CD4-positive, alpha-beta memory T cell (primary cell): Measurements from ENCODE around the gene BOC. TPM values are rescaled to one million over a fixed set of nuclear protein-coding genes. Genes with fewer than 3 reads are reported as not detected.

Experiments
- CTCF ChIA-PET: fragments of 350-600 bp; sonication (Branson Sonifier 250); formaldehyde crosslinking; loops from one replicate; lab custom pipeline; 2021; ENCODE audit warnings: inconsistent platforms; ENCODE audit not compliant: partially characterized antibody; lab: Charles Lee
- POLR2A ChIA-PET: fragments of 350-600 bp; sonication (Branson Sonifier 250); formaldehyde crosslinking; loops from one replicate; lab custom pipeline; 2021; ENCODE audit not compliant: partially characterized antibody; lab: Charles Lee
- DNase-seq, 5 donors: peaks; one replicate each; pipeline versions ENCODE4 v3.0.0 to v3.0.0-alpha.2; 2020 to 2022; ENCODE audit warnings: mixed read lengths in 1 of 5
- H3K27ac ChIP-seq: one replicate; pipeline ENCODE4 v1.7.0; 2013; ENCODE audit warnings: low read depth, low read length
- H3K27me3 ChIP-seq: 2 replicates; pipeline ENCODE4 v1.7.0; 2013; ENCODE audit warnings: mild to moderate bottlenecking, low read length, moderate library complexity; ENCODE audit not compliant: insufficient read depth
- H3K36me3 ChIP-seq: 2 replicates; pipeline ENCODE4 v1.7.0; 2013; ENCODE audit warnings: mild to moderate bottlenecking, low read length, moderate library complexity; ENCODE audit not compliant: insufficient read depth
- H3K4me1 ChIP-seq: 2 replicates; pipeline ENCODE4 v1.7.0; 2013; ENCODE audit warnings: mild to moderate bottlenecking, low read length, moderate library complexity; ENCODE audit not compliant: insufficient read depth
- H3K4me3 ChIP-seq, 2 donors: one replicate each; pipeline ENCODE4 v1.7.0; 2013; ENCODE audit warnings: low read length in 2 of 2, mild to moderate bottlenecking in 1 of 2
- H3K9me3 ChIP-seq, 2 donors: one replicate each; pipeline ENCODE4 v1.7.0; 2013; ENCODE audit warnings: low read length in 2 of 2, control low read depth in 1 of 2; ENCODE audit not compliant: control insufficient read depth in 1 of 2
- H3K27ac Mint-ChIP-seq, 7 donors: one replicate each; pipeline ENCODE4 v1.8.0; 2020 to 2021; ENCODE audit warnings: mixed read lengths in 7 of 7, mild to moderate bottlenecking in 6 of 7, inconsistent platforms in 3 of 7, moderate library complexity in 3 of 7
- H3K27me3 Mint-ChIP-seq, 2 donors: one replicate each; pipeline ENCODE4 v1.8.0; 2020 to 2021; ENCODE audit warnings: mixed read lengths in 2 of 2
- H3K36me3 Mint-ChIP-seq, 2 donors: one replicate each; pipeline ENCODE4 v1.8.0; 2020 to 2021; ENCODE audit warnings: mixed read lengths in 2 of 2, inconsistent platforms in 1 of 2, mild to moderate bottlenecking in 1 of 2
- H3K4me1 Mint-ChIP-seq, 4 donors: one replicate each; pipeline ENCODE4 v1.8.0; 2020 to 2021; ENCODE audit warnings: mixed read lengths in 4 of 4, mild to moderate bottlenecking in 1 of 4
- H3K4me3 Mint-ChIP-seq, 8 donors: one replicate each; pipeline ENCODE4 v1.8.0; 2020 to 2021; ENCODE audit warnings: mixed read lengths in 8 of 8, mild to moderate bottlenecking in 7 of 8, moderate library complexity in 6 of 8, inconsistent platforms in 3 of 8
- H3K9me3 Mint-ChIP-seq, 8 donors: one replicate each; pipeline ENCODE4 v1.8.0; 2020 to 2021; ENCODE audit warnings: mixed read lengths in 8 of 8, mild to moderate bottlenecking in 5 of 8, inconsistent platforms in 3 of 8, moderate library complexity in 1 of 8
- intact Hi-C: fragments of 100-400 bp; cut with micrococcal nuclease; formaldehyde crosslinking; loops from one replicate; pipeline ENCODE4 v1.15.1; 2023
- polyA plus RNA-seq, 2 donors: library from polyadenylated mRNA; unstranded; fragments of 300-500 nt; fragmentation: Illumina TruSeq; gene quantifications; one replicate each; pipeline ENCODE4 v1.2.3, GENCODE V29; 2021
- total RNA-seq, 2 experiments: library from RNA; stranded (reverse); gene quantifications; one replicate each; pipeline ENCODE4 v1.2.3, GENCODE V29; 2021

BOC gene
- total and polyA plus RNA-seq, 4 experiments from 2014 or later: not detected

- no peak overlapping the region for H3K4me3 Mint-ChIP-seq
These were observed 15.8 kb downstream of the BOC start for GRCh38 chr3:113227146-113227545.

GRCh38 chr3:113228498-113229286 lies 17.3 kb downstream of the BOC start:
- Histone ChIP-seq H3K9me3 (no peaks in the 10 kb centered on the region), H3K36me3 (no peaks in the 10 kb centered on the region), H3K27me3 (no peaks in the 10 kb centered on the region), H3K4me3 (no peak overlapping the region), H3K4me1 (peaks cover 6% of the 10 kb centered on the region), H3K27ac (no peak overlapping the region)
- Mint-ChIP-seq H3K4me3 (no peak overlapping the region), H3K27me3 (peaks cover 7 to 11% of the 10 kb centered on the region in 2 donors), H3K4me1 (peaks cover 5 to 6% (median 6%) of the 10 kb centered on the region in 4 donors), H3K27ac (no peak overlapping the region), H3K36me3 (no peaks in the 10 kb centered on the region), H3K9me3 (no peaks in the 10 kb centered on the region)
- ChIA-PET POLR2A (no interaction called here), CTCF (no interaction called here)
- intact Hi-C loops: no loop called here
- no peak for DNase-seq

More at GRCh38 chr3:113227146-113227545, 15.8 kb downstream of the BOC start:
- Histone ChIP-seq H3K36me3 (no peaks in the 10 kb centered on the region), H3K9me3 (no peaks in the 10 kb centered on the region), H3K27me3 (no peaks in the 10 kb centered on the region), H3K4me1 (peaks cover 6% of the 10 kb centered on the region), H3K4me3 (no peak overlapping the region), H3K27ac (no peak overlapping the region)
- Mint-ChIP-seq H3K4me1 (peaks cover 5 to 7% (median 6%) of the 10 kb centered on the region in 4 donors), H3K27me3 (peaks cover 7 to 13% of the 10 kb centered on the region in 2 donors), H3K27ac (no peak overlapping the region), H3K9me3 (no peaks in the 10 kb centered on the region), H3K36me3 (no peaks in the 10 kb centered on the region)
- CTCF ChIA-PET: no interaction called here
- POLR2A ChIA-PET: no interaction called here
- intact Hi-C loops: no loop called here
- no peak for DNase-seq

- CTCF ChIA-PET: no interaction called here
- Histone ChIP-seq H3K27ac (no peak overlapping the region), H3K36me3 (no peaks in the 10 kb centered on the region), H3K27me3 (no peaks in the 10 kb centered on the region), H3K9me3 (no peaks in the 10 kb centered on the region), H3K4me1 (no peaks in the 10 kb centered on the region), H3K4me3 (no peak overlapping the region)
- Mint-ChIP-seq H3K27ac (no peak overlapping the region), H3K4me1 (no peaks in the 10 kb centered on the region), H3K36me3 (no peaks in the 10 kb centered on the region), H3K9me3 (no peaks in the 10 kb centered on the region), H3K27me3 (peaks cover 2 to 4% of the 10 kb centered on the region in 2 donors), H3K4me3 (no peak overlapping the region)
- no peak for DNase-seq
- intact Hi-C loops: no loop called here
- POLR2A ChIA-PET: no interaction called here
These were observed 20.0 kb downstream of the BOC start for GRCh38 chr3:113231391-113231790.

GRCh38 chr3:113231827-113232253 lies 20.5 kb downstream of the BOC start:
- ChIA-PET CTCF (no interaction called here), POLR2A (no interaction called here)
- Histone ChIP-seq H3K4me1 (no peaks in the 10 kb centered on the region), H3K27me3 (no peaks in the 10 kb centered on the region), H3K27ac (no peak overlapping the region), H3K4me3 (no peak overlapping the region), H3K9me3 (no peaks in the 10 kb centered on the region), H3K36me3 (no peaks in the 10 kb centered on the region)
- intact Hi-C loops: no loop called here
- Mint-ChIP-seq H3K4me1 (no peaks in the 10 kb centered on the region), H3K27ac (no peak overlapping the region), H3K9me3 (no peaks in the 10 kb centered on the region), H3K27me3 (peaks cover 0 to 4% of the 10 kb centered on the region in 2 donors), H3K36me3 (no peaks in the 10 kb centered on the region), H3K4me3 (no peak overlapping the region)
- DNase-seq: no peak

GRCh38 chr3:113232342-113232741 lies 21.0 kb downstream of the BOC start:
- H3K27me3 ChIP-seq: no peaks in the 10 kb centered on the region
- H3K36me3 ChIP-seq: no peaks in the 10 kb centered on the region
- intact Hi-C loops: no loop called here
- H3K27ac ChIP-seq: no peak overlapping the region
- Mint-ChIP-seq H3K27me3 (peaks cover 0 to 4% of the 10 kb centered on the region in 2 donors), H3K36me3 (no peaks in the 10 kb centered on the region), H3K4me3 (no peak overlapping the region), H3K9me3 (no peaks in the 10 kb centered on the region), H3K27ac (no peak overlapping the region), H3K4me1 (no peaks in the 10 kb centered on the region)
- no peaks in the 10 kb centered on the region for H3K4me1 ChIP-seq
- H3K4me3 ChIP-seq: no peak overlapping the region
- ChIA-PET POLR2A (no interaction called here), CTCF (no interaction called here)
- DNase-seq: no peak
- no peaks in the 10 kb centered on the region for H3K9me3 ChIP-seq

- Mint-ChIP-seq H3K9me3 (no peaks in the 10 kb centered on the region), H3K27me3 (peaks cover 0 to 4% of the 10 kb centered on the region in 2 donors), H3K4me1 (no peaks in the 10 kb centered on the region), H3K36me3 (no peaks in the 10 kb centered on the region), H3K27ac (no peak overlapping the region), H3K4me3 (no peak overlapping the region)
- POLR2A ChIA-PET: no interaction called here
- H3K4me3 ChIP-seq: no peak overlapping the region
- no peaks in the 10 kb centered on the region for H3K4me1 ChIP-seq
- no peaks in the 10 kb centered on the region for H3K36me3 ChIP-seq
- H3K27me3 ChIP-seq: no peaks in the 10 kb centered on the region
- CTCF ChIA-PET: no interaction called here
- H3K27ac ChIP-seq: no peak overlapping the region
- intact Hi-C loops: no loop called here
- no peak for DNase-seq
- H3K9me3 ChIP-seq: no peaks in the 10 kb centered on the region
These were observed 22.1 kb downstream of the BOC start for GRCh38 chr3:113233497-113233896.

GRCh38 chr3:113234028-113234427 lies 22.7 kb downstream of the BOC start:
- no peaks in the 10 kb centered on the region for H3K27me3 ChIP-seq
- H3K9me3 ChIP-seq: no peaks in the 10 kb centered on the region
- H3K4me3 Mint-ChIP-seq: no peak overlapping the region
- no peak overlapping the region for H3K27ac Mint-ChIP-seq
- no peaks in the 10 kb centered on the region for H3K9me3 Mint-ChIP-seq
- no peaks in the 10 kb centered on the region for H3K36me3 Mint-ChIP-seq
- H3K4me1 ChIP-seq: no peaks in the 10 kb centered on the region
- intact Hi-C loops: no loop called here
- no peak overlapping the region for H3K27ac ChIP-seq
- CTCF ChIA-PET: no interaction called here
- no peak overlapping the region for H3K4me3 ChIP-seq
- POLR2A ChIA-PET: no interaction called here
- DNase-seq: no peak
- no peaks in the 10 kb centered on the region for H3K4me1 Mint-ChIP-seq
- peaks cover 3 to 4% of the 10 kb centered on the region in 2 donors for H3K27me3 Mint-ChIP-seq
- no peaks in the 10 kb centered on the region for H3K36me3 ChIP-seq
